Gastrocnemius medialis (tissue), 4 donors: ENCODE data around the gene TMEM132D. TPM values are rescaled to one million over a fixed set of nuclear protein-coding genes. Genes with fewer than 3 reads are reported as not detected.

Experiments used
- ATAC-seq, 2 donors: fragments of 150-250 bp; one replicate each; pipeline ENCODE4 v1.9.1; 2016
- DNase-seq, 2 donors: peaks; one replicate each; pipeline ENCODE4 v3.0.0-alpha.2; 2019
- H3K27ac ChIP-seq, 4 donors: fragments of 200-600 bp; sonication (generic); 1 replicate in 1 of 4; 2 replicates in 3 of 4; pipeline ENCODE4 v1.5.1; 2016 to 2018; ENCODE audit warnings: mild to moderate bottlenecking in 2 of 4, moderate library complexity in 1 of 4
- H3K27me3 ChIP-seq, 3 donors: fragments of 200-600 bp; sonication (generic) in 2 of 3; 1 replicate in 1 of 3; 2 replicates in 2 of 3; pipeline versions ENCODE4 v1.5.1 to v1.6.0; 2016 to 2019; ENCODE audit warnings: mild to moderate bottlenecking in 1 of 3, moderate library complexity in 1 of 3
- H3K36me3 ChIP-seq, 2 donors: fragments of 200-600 bp; sonication (generic) in 1 of 2; one replicate each; pipeline ENCODE4 v1.5.1; 2017 to 2018
- H3K4me1 ChIP-seq, 2 donors: fragments of 200-600 bp; sonication (generic) in 1 of 2; one replicate each; pipeline ENCODE4 v1.5.1; 2016 to 2017; ENCODE audit warnings: mild to moderate bottlenecking in 2 of 2
- H3K4me3 ChIP-seq, 4 donors: fragments of 200-600 bp; sonication (generic) in 3 of 4; 1 replicate in 1 of 4; 2 replicates in 3 of 4; pipeline ENCODE4 v1.5.1; 2016 to 2019; ENCODE audit warnings: mild to moderate bottlenecking in 2 of 4
- H3K9me3 ChIP-seq, 3 donors: fragments of 200-600 bp; sonication (generic) in 2 of 3; 1 replicate in 1 of 3; 2 replicates in 2 of 3; pipeline ENCODE4 v1.5.1; 2016 to 2019
- POLR2A ChIP-seq, 2 donors: fragments of 450-650 bp; IDR thresholded peaks; one replicate each; pipeline ENCODE4 v1.6.1; 2017; ENCODE audit warnings: antibody characterized with exemption in 2 of 2, mild to moderate bottlenecking in 2 of 2, moderate library complexity in 2 of 2
- in situ Hi-C, 4 donors: fragments of 200-750 bp; cut with MboI; loops; one replicate each; pipeline versions ENCODE4 v1.15.0 to v1.8.0; 2017; ENCODE audit warnings: low sequenced_read_pairs in 4 of 4
- intact Hi-C: fragments of 100-400 bp; cut with DNase I; formaldehyde crosslinking; loops from one replicate; pipeline ENCODE4 v1.15.1; 2023; ENCODE audit warnings: low total_unique reads
- total RNA-seq, 4 donors: library from RNA; depleted of rRNA; stranded (reverse); fragments of >200 nt; gene quantifications; one replicate each; pipeline versions ENCODE4 v1.1.0 to v1.2.3, GENCODE V29; 2016
- TF ChIP-seq, protein P1 (sequence below), 5 experiments: fragments of 450-650 bp in 3 of 5; fragments of 200-600 bp in 2 of 5; sonication (generic) in 2 of 5; IDR thresholded peaks in 4 of 5; conservative IDR thresholded peaks in 1 of 5; 1 replicate in 4 of 5; 2 replicates in 1 of 5; pipeline ENCODE4 v1.5.1; 2016 to 2019; ENCODE audit warnings: antibody characterized with exemption in 5 of 5, mild to moderate bottlenecking in 3 of 5, moderate library complexity in 3 of 5

Gene TMEM132D
- total RNA-seq, 4 donors from 2014 or later, result not detected

DNA sequence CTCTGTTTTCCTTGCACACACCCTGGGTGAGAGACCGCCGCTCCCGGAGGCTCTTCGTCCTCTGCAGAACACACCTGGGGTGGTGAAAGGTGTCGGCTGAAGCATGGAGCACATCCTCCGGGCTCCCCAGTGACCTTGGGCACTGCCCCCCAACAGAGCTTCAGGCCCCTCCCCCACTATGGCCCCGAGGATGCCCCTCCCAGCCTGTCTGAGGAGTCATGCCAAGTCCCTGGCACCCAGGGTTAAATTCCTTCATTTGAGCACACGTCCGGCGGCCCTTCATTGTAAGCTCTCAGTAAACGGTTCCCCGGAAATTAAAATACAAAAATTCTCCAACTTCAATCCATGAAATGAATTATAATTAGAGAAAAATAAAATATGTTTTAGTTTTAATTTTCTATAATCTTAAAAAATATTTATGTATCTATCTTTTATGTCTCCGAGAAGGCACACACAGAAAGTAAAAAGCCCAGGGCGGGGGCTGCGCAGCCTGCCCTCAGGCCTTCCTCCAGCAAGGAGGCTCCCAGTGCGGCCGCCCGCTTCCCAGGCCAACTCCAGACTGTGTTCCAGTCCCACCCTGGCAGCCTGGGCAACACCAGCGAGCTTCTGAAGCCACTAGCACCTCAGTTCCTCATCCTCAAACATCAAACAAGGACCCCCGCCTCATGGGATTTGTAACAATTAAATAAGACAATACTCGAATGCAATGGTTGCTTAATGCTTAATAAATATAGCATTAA lies 63.5 kb downstream of the TMEM132D start:
- Histone ChIP-seq H3K27ac (no peak overlapping the region), H3K36me3 (no peaks in the 10 kb centered on the region), H3K27me3 (no peaks in the 10 kb centered on the region), H3K4me3 (no peak overlapping the region), H3K4me1 (no peaks in the 10 kb centered on the region), H3K9me3 (no peaks in the 10 kb centered on the region)
- in situ Hi-C loops (no loop called here), intact Hi-C loops (no loop called here)
- TF ChIP-seq, protein P1, sequence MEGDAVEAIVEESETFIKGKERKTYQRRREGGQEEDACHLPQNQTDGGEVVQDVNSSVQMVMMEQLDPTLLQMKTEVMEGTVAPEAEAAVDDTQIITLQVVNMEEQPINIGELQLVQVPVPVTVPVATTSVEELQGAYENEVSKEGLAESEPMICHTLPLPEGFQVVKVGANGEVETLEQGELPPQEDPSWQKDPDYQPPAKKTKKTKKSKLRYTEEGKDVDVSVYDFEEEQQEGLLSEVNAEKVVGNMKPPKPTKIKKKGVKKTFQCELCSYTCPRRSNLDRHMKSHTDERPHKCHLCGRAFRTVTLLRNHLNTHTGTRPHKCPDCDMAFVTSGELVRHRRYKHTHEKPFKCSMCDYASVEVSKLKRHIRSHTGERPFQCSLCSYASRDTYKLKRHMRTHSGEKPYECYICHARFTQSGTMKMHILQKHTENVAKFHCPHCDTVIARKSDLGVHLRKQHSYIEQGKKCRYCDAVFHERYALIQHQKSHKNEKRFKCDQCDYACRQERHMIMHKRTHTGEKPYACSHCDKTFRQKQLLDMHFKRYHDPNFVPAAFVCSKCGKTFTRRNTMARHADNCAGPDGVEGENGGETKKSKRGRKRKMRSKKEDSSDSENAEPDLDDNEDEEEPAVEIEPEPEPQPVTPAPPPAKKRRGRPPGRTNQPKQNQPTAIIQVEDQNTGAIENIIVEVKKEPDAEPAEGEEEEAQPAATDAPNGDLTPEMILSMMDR (IDR thresholded peaks at IDR 0.05 in 4 of 5, conservative IDR thresholded peaks at IDR 0.05 in 1 of 5), result no peak
- TF ChIP-seq POLR2A (IDR thresholded peaks at IDR 0.05), result no peak
- ATAC-seq, result no peak
- DNase-seq, result no peak

DNA sequence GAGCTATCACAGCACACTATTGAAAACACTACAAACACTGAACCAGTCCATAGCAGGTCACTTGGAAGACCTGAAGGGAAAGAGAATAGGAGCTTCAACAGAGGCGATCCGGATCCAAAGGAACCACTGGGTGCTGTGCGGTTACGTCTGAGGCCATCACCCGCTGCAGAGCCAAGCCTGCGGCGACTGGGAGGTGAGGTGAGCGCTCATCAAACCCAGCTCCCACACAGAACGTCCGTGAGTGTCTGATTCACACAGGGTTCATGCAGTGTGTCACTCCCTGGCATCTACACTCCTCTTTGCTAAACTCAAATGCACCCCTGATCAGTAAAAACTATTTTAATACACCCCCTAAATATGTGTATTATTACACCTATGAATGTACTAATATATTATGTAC lies 64.1 kb downstream of the TMEM132D start:
- H3K9me3 ChIP-seq, result no peaks in the 10 kb centered on the region
- intact Hi-C loops, result no loop called here
- H3K4me3 ChIP-seq, result no peak overlapping the region
- H3K4me1 ChIP-seq, result no peaks in the 10 kb centered on the region
- no peaks in the 10 kb centered on the region for H3K36me3 ChIP-seq
- in situ Hi-C loops, result no loop called here
- H3K27ac ChIP-seq, result no peak overlapping the region
- H3K27me3 ChIP-seq, result no peaks in the 10 kb centered on the region
- DNase-seq, result no peak
- TF ChIP-seq POLR2A (IDR thresholded peaks at IDR 0.05), result no peak
- TF ChIP-seq, protein P1 (IDR thresholded peaks at IDR 0.05 in 4 of 5, conservative IDR thresholded peaks at IDR 0.05 in 1 of 5), result no peak
- ATAC-seq, result no peak

DNA sequence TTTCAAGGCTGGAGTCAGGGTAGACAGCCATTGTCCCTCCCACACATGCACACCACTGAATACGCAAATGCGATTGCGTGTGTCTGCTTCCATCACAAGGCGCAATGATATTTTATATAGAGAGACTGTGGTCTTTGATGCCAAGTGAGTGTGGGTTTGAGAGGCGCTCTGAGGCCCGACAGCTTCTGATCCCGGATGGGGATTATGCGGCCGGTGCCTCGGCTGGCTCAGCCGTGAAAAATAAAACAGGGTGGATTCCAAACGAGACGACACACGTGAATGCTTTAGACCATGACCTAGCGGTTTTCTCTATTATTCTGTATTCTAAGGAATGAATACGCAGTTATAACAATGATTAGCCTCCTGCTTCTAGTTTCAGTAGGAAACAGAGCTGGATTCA lies 72.5 kb downstream of the TMEM132D start:
- Histone ChIP-seq H3K4me1 (no peaks in the 10 kb centered on the region), H3K27me3 (no peaks in the 10 kb centered on the region), H3K4me3 (no peak overlapping the region), H3K27ac (no peak overlapping the region), H3K9me3 (no peaks in the 10 kb centered on the region), H3K36me3 (no peaks in the 10 kb centered on the region)
- TF ChIP-seq POLR2A (IDR thresholded peaks at IDR 0.05), result no peak
- TF ChIP-seq, protein P1 (IDR thresholded peaks at IDR 0.05 in 4 of 5, conservative IDR thresholded peaks at IDR 0.05 in 1 of 5), result no peak
- DNase-seq, result no peak
- ATAC-seq, result no peak
- in situ Hi-C loops, result no loop called here
- intact Hi-C loops, result no loop called here

DNA sequence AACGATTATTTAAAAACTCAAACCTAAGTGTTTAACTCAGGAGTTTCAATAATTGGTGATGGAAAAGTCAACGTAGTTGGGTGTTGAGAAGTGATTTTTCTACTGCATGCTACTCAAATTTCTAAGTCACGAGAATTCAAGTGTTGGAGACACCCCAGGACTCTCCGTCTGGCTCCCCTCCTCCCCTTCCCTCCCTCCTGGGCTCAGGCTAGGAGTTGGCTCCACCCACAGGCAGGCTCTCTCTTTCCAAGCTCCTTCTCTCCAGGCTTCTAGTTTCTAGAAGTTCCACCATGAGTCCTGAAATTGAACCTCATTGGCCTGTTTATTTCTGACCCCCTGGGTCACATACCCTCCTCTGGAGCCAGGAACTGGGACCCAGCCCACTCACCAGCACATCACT lies 73.0 kb downstream of the TMEM132D start:
- H3K4me1 ChIP-seq, result no peaks in the 10 kb centered on the region
- in situ Hi-C loops (no loop called here), intact Hi-C loops (no loop called here)
- no peaks in the 10 kb centered on the region for H3K36me3 ChIP-seq
- no peak overlapping the region for H3K4me3 ChIP-seq
- H3K27me3 ChIP-seq, result no peaks in the 10 kb centered on the region
- DNase-seq (no peak), ATAC-seq (no peak)
- no peaks in the 10 kb centered on the region for H3K9me3 ChIP-seq
- H3K27ac ChIP-seq, result no peak overlapping the region
- TF ChIP-seq POLR2A (IDR thresholded peaks at IDR 0.05), result no peak
- TF ChIP-seq, protein P1 (IDR thresholded peaks at IDR 0.05 in 4 of 5, conservative IDR thresholded peaks at IDR 0.05 in 1 of 5), result no peak
